HT-29 (cell line): ENCODE results near the gene TRERF1. TPM values are rescaled to one million over a fixed set of nuclear protein-coding genes. Genes with fewer than 3 reads are reported as not detected.
"Not testable (repeated sequence)": the region's sequence is repeated elsewhere in the genome, so short reads cannot be mapped to it uniquely, and the experiment has no call there.

Experiments used
- DNase-seq: peaks from one replicate; pipeline ENCODE4 v3.0.0-alpha.2; 2015; ENCODE audit warnings: low spot score
- total RNA-seq: library from RNA; depleted of rRNA; stranded (reverse); fragments of >200 nt; shearing (Covaris generic); gene quantifications from 2 replicates; pipeline ENCODE4 v1.2.3, GENCODE V29; 2014; rRNA removed

The TRERF1 gene
- total RNA-seq, 1 experiment from 2014 or later: 6.8 TPM

GRCh38 chr6:42197555-42198362 is 254.0 kb downstream of the TRERF1 start:
- peak; percentile 52 for DNase-seq

GRCh38 chr6:42195415-42195814 is 256.3 kb downstream of the TRERF1 start:
- no peak for DNase-seq

- no peak for DNase-seq
Observed at GRCh38 chr6:42194056-42194455, 257.7 kb downstream of the TRERF1 start.

- DNase-seq: no peak
Observed at GRCh38 chr6:42193491-42193894, 258.2 kb downstream of the TRERF1 start.

- not testable (repeated sequence) for DNase-seq
Observed at GRCh38 chr6:42192385-42192784, 259.3 kb downstream of the TRERF1 start.

- DNase-seq: no peak
Observed at GRCh38 chr6:42190554-42191183, 261.1 kb downstream of the TRERF1 start.

- no peak for DNase-seq
Observed at GRCh38 chr6:42188406-42188805, 263.3 kb downstream of the TRERF1 start.

- no peak for DNase-seq
Observed at GRCh38 chr6:42185597-42185996, 266.1 kb downstream of the TRERF1 start.

GRCh38 chr6:42184475-42184874 is 267.3 kb downstream of the TRERF1 start:
- no peak for DNase-seq

- DNase-seq: no peak
Observed at GRCh38 chr6:42182101-42182500, 269.6 kb downstream of the TRERF1 start.

- no peak for DNase-seq
Observed at GRCh38 chr6:42179945-42180313, 271.8 kb downstream of the TRERF1 start.

- DNase-seq: no peak
Observed at GRCh38 chr6:42179261-42179944, 272.3 kb downstream of the TRERF1 start.

GRCh38 chr6:42177514-42178364 is 274.0 kb downstream of the TRERF1 start:
- DNase-seq: no peak

- no peak for DNase-seq
Observed at GRCh38 chr6:42176981-42177380, 274.7 kb downstream of the TRERF1 start.

- peak; percentile 14 for DNase-seq
Observed at GRCh38 chr6:42175860-42176259, 275.9 kb downstream of the TRERF1 start.

Other genes with a start within 250 kb of the TRERF1 start
- gene MRPS10, start 234.1 kb downstream of the TRERF1 start, total RNA-seq: 24.2 and 24.7 TPM in 2 replicates
- 6.8 and 7.5 TPM in 2 replicates for gene UBR2, start 112.1 kb upstream of the TRERF1 start, total RNA-seq